PFSK-1 (cell line): ENCODE measurements around the gene CATSPER1.

Experiments
- FOXP2 ChIP-seq: optimal IDR thresholded peaks from 2 replicates; pipeline ENCODE3; 2011; ENCODE audit warnings: borderline replicate concordance, control low read depth, inconsistent platforms; ENCODE audit not compliant: insufficient read depth; ENCODE audit errors: extremely low read length, extremely low read depth
- POLR2AphosphoS5 ChIP-seq: IDR thresholded peaks from 2 replicates; pipeline ENCODE4 v1.6.1; 2012; ENCODE audit warnings: low read depth, mild to moderate bottlenecking, control low read depth, low read length, moderate library complexity
- REST ChIP-seq, 2 experiments: IDR thresholded peaks; 2 replicates each; pipeline versions ENCODE4 v1.6.1 to v1.8.0; 2011 to 2012; ENCODE audit warnings: low read depth in 2 of 2, low read length in 2 of 2, control low read depth in 1 of 2, inconsistent platforms in 1 of 2, mild to moderate bottlenecking in 1 of 2, moderate library complexity in 1 of 2; ENCODE audit not compliant: insufficient read depth in 1 of 2
- SIN3A ChIP-seq: IDR thresholded peaks from 2 replicates; pipeline ENCODE4 v1.6.1; 2012; ENCODE audit warnings: mild to moderate bottlenecking, low read length, moderate library complexity, borderline replicate concordance; ENCODE audit not compliant: insufficient read depth
- TAF1 ChIP-seq: IDR thresholded peaks from 2 replicates; pipeline ENCODE4 v1.6.1; 2012; ENCODE audit warnings: low read length, control low read depth, borderline replicate concordance; ENCODE audit not compliant: insufficient read depth

Gene CATSPER1

GRCh38 chr11:66061268-66061667 is 35.0 kb upstream of the CATSPER1 start:
- no peak for TF ChIP-seq POLR2AphosphoS5
- no peak for TF ChIP-seq SIN3A
- no peak for TF ChIP-seq TAF1
- no peak for TF ChIP-seq FOXP2
- no peak for TF ChIP-seq REST (IDR thresholded peaks at IDR 0.05; ENCODE audit: insufficient read depth in 1 of 2, low read depth in 2 of 2, low read length in 2 of 2)

DNA sequence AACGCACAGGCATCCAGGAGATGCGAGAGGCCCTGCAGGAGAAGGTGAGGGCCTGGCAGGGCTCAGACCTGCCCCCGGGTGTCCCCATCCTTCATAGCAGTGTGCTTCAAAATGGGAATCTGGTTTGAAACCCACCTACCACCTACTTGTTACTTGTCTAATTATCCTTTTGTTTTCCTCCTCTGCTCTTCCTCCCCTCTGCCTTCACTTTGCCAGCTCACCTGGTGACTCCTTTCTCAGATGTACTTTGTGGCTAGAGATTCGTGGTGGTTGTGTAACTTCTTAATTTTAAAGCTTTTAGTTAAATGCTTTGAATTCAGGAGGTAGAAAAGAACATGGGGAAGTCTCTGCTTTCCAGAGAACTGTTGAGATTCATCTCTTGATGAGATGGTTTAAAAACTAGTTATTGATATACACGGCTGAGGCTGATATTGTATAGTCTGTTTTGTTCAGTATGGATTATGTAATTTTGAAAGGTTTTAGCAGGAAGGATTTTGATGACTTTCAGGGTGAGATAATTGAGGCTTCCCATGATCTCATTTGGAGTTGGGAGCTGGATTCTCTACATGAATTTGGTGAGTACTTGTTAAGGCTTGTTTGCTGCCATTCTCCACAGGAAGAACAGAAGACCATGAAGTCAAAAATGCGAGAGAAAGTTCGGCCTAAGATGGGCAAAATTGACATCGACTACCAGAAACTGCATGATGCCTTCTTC is 33.8 kb upstream of the CATSPER1 start:
- TF ChIP-seq FOXP2: no peak
- TF ChIP-seq REST (IDR thresholded peaks at IDR 0.05; ENCODE audit: insufficient read depth in 1 of 2, low read depth in 2 of 2, low read length in 2 of 2): no peak
- no peak for TF ChIP-seq POLR2AphosphoS5

DNA sequence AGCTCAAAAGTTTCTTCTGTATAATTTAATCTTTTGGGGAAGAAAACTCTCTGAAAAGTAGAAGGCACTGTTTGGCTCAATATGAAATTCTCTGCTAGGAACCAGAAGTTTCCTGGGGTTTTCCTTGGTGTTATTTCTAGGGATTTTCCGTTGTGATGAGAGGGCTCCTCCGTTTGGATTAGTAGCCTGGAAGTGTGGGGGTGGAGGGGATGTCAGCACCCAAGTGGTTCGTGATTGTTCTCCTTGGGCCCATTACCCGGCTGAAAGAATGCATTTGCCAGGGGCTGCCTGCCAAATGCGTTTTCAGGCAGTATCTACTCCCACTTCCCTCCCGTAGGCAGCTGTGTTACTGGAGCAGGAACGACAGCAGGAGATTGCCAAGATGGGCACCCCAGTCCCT is 30.2 kb upstream of the CATSPER1 start:
- TF ChIP-seq SIN3A (no peak), FOXP2 (no peak), TAF1 (no peak), REST (IDR thresholded peaks at IDR 0.05; ENCODE audit: insufficient read depth in 1 of 2, low read depth in 2 of 2, low read length in 2 of 2) (no peak), POLR2AphosphoS5 (no peak)

DNA sequence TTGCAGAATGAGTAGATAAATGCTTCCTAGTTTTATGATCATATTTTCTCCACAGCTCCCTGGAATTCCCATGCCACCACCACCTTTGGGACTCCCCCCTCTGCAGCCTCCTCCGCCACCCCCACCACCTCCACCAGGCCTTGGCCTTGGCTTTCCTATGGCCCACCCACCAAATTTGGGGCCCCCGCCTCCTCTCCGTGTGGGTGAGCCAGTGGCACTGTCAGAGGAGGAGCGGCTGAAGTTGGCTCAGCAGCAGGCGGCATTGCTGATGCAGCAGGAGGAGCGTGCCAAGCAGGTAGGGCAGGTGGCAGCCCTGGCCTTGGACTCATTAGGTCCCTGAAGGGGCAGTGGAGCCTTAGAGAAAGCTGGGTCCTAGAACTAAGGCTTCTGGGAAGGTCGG is 28.7 kb upstream of the CATSPER1 start:
- TF ChIP-seq POLR2AphosphoS5 (no peak), FOXP2 (no peak), REST (IDR thresholded peaks at IDR 0.05; ENCODE audit: insufficient read depth in 1 of 2, low read depth in 2 of 2, low read length in 2 of 2) (no peak), SIN3A (no peak), TAF1 (no peak)

DNA sequence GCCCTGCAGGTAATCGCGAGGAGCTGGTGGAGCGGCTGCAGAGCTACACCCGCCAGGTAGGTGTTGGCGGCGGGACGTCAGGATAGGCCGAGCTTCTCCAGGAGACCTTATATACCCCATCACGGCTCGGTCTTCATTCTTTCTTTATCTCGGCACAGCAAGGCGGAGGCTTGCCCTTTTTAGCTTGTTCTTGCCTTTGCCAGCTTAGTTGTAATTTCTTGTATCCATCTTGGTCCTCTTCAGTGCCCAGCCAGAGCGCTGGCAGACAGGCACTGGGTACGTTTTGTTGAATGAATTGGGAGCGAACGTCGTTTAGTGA is 26.3 kb upstream of the CATSPER1 start:
- TF ChIP-seq TAF1 (no peak), POLR2AphosphoS5 (no peak), SIN3A (no peak; the same call in 1 of the 2 replicates), REST (IDR thresholded peaks at IDR 0.05; ENCODE audit: insufficient read depth in 1 of 2, low read depth in 2 of 2, low read length in 2 of 2) (no peak), FOXP2 (no peak)
